Progenitor cell of endocrine pancreas (in vitro differentiated cells): ENCODE results near the gene CDH4. TPM values are rescaled to one million over a fixed set of nuclear protein-coding genes. Genes with fewer than 3 reads are reported as not detected.

Experiments
- DNase-seq: peaks from one replicate; pipeline ENCODE4 v3.0.0; 2021; ENCODE audit warnings: low spot score; ENCODE audit not compliant: unreplicated experiment
- H3K27ac Mint-ChIP-seq: 2 replicates; pipeline ENCODE4 v1.8.0; 2021; ENCODE audit warnings: mild to moderate bottlenecking, moderate library complexity, mixed read lengths
- H3K27me3 Mint-ChIP-seq: 2 replicates; pipeline ENCODE4 v1.8.0; 2021; ENCODE audit warnings: mixed read lengths
- H3K36me3 Mint-ChIP-seq: 2 replicates; pipeline ENCODE4 v1.8.0; 2022; ENCODE audit warnings: mixed read lengths; ENCODE audit not compliant: insufficient read depth
- H3K4me1 Mint-ChIP-seq: 2 replicates; pipeline ENCODE4 v1.8.0; 2021; ENCODE audit warnings: low read depth, mixed read lengths
- H3K4me3 Mint-ChIP-seq: 2 replicates; pipeline ENCODE4 v1.8.0; 2021; ENCODE audit warnings: low read depth, mild to moderate bottlenecking, moderate library complexity, mixed read lengths
- H3K9me3 Mint-ChIP-seq: 2 replicates; pipeline ENCODE4 v1.8.0; 2021; ENCODE audit warnings: low read depth, mixed read lengths
- total RNA-seq: library from RNA; stranded (reverse); gene quantifications from 2 replicates; pipeline ENCODE4 v1.2.1, GENCODE V29; 2021
- TF ChIP-seq, protein P1 (sequence below): fragments of 200-600 bp; sonication (generic); IDR thresholded peaks from one replicate; pipeline ENCODE4 v1.5.0; 2021; ENCODE audit warnings: antibody characterized with exemption, mild to moderate bottlenecking; ENCODE audit not compliant: unreplicated experiment

Gene CDH4
- total RNA-seq, 1 donor from 2014 or later, result 0.43 TPM

DNA sequence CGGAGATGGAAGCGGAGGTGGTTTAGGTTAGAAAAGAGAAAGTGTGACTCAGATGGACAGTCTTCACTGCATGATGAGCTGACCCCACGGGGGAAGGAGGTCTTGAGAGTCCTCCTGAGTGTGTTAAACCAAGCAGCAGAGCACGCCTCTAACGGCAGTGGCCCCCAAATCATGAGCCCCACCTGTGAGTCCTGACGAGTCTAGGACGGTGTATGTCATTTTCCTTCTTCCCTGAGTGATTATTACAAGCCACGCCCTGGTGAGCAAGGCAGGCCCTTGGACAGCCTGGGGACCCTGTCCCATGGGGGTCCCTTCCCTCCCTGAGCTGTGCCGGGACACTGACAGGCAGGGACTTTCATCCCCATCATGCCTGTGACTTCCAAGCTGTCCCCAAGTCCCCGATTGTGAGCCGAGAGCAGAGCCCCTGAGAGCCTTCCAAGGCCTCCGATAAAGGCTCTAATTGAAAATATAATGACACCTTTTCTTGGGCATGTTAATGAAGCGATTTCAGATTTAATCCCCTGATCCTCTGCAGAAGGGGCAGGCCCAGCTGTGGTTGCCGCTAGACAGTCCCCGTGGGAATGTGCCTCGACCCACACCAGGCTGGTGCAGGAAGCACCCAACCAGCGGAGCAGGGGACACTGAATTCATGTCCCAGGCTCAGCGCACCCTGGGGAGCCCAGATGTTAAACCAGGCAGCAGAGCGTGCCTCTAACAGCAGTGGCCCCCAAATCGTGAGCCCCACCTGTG is 493.5 kb downstream of the CDH4 start:
- Mint-ChIP-seq H3K27ac (no peak overlapping the region), H3K27me3 (peaks cover 5% of the 10 kb centered on the region), H3K36me3 (peaks cover 1% of the 10 kb centered on the region), H3K4me3 (no peak overlapping the region), H3K4me1 (peaks cover 1% of the 10 kb centered on the region), H3K9me3 (peaks cover 8% of the 10 kb centered on the region)
- TF ChIP-seq, protein P1, sequence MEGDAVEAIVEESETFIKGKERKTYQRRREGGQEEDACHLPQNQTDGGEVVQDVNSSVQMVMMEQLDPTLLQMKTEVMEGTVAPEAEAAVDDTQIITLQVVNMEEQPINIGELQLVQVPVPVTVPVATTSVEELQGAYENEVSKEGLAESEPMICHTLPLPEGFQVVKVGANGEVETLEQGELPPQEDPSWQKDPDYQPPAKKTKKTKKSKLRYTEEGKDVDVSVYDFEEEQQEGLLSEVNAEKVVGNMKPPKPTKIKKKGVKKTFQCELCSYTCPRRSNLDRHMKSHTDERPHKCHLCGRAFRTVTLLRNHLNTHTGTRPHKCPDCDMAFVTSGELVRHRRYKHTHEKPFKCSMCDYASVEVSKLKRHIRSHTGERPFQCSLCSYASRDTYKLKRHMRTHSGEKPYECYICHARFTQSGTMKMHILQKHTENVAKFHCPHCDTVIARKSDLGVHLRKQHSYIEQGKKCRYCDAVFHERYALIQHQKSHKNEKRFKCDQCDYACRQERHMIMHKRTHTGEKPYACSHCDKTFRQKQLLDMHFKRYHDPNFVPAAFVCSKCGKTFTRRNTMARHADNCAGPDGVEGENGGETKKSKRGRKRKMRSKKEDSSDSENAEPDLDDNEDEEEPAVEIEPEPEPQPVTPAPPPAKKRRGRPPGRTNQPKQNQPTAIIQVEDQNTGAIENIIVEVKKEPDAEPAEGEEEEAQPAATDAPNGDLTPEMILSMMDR, result no peak
- no peak for DNase-seq

DNA sequence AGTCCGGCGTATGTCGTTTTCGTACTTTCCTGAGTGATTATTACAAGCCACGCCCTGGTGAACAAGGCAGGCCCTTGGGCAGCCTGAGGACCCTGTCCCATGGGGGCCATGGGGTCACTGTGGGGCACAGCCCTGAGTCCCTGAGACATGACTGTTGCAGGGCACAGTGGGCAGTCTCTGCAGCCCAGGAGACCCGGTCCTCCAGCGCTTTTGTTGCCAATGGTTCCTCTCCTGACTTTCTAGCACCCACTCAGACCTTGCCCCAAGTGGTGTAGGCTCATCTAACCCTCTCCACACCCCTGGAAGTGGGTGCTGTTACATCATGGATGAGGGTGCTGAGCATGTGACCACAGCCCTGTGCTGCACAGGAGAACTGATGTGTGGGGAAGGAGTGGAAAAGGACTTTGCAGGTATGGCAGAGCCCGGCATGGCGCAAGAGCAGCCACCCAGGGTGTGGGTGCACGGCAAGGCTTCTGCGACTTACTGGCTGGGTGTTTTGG is 494.1 kb downstream of the CDH4 start:
- Mint-ChIP-seq H3K4me3 (no peak overlapping the region), H3K9me3 (peaks cover 10% of the 10 kb centered on the region), H3K4me1 (peaks cover 1% of the 10 kb centered on the region), H3K27me3 (peaks cover 5% of the 10 kb centered on the region), H3K36me3 (peaks cover 1% of the 10 kb centered on the region), H3K27ac (no peak overlapping the region)
- TF ChIP-seq, protein P1, result no peak
- no peak for DNase-seq

DNA sequence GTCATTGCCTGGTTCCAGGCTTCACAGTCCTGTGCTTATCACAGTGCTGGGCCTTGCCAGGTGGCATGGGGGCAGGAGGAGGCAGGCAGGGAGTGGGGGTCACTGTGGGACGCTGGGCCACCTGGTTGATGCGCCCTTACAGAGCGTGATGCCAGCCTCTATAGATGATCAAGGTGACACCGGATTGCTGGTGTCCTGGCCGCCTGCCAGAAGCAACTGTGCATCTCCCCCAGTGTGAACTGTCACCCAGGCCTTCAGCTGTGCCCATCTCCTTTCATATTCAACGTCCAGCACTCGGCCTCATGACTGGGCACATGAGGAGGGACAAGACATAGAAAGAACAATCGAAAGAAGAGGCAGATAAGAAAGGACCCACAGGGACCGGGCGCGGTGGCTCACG is 494.7 kb downstream of the CDH4 start:
- no peak overlapping the region for H3K27ac Mint-ChIP-seq
- H3K36me3 Mint-ChIP-seq, result peaks cover 1% of the 10 kb centered on the region
- no peak overlapping the region for H3K4me3 Mint-ChIP-seq

DNA sequence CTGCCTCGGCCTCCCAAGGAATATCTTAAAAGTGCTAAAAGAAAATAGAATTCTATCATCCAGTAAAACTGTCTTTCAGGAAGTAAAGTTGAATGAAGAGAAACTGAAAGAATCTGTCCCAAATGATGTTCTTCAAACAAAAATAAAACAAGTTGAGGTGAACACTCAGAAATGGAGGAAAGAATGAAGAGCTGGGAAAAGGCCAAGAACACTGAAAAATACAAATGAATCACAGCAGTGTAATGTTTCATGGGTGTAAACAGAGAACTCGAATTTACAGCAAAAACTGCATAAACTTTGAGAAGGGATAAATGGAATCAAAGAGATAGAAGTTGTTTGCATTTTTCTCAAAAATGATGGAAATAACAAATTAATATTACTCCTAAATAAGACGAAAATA is 496.3 kb downstream of the CDH4 start:
- Mint-ChIP-seq H3K27ac (peak overlapping the region; percentile 42), H3K9me3 (peaks cover 10% of the 10 kb centered on the region), H3K4me1 (peaks cover 1% of the 10 kb centered on the region), H3K36me3 (peaks cover 1% of the 10 kb centered on the region), H3K27me3 (peaks cover 5% of the 10 kb centered on the region), H3K4me3 (no peak overlapping the region)
- no peak for DNase-seq
- TF ChIP-seq, protein P1, result no peak

More for the DNA sequence above, 494.7 kb downstream of the CDH4 start:
- peaks cover 5% of the 10 kb centered on the region for H3K27me3 Mint-ChIP-seq
- peaks cover 1% of the 10 kb centered on the region for H3K4me1 Mint-ChIP-seq
- no peak for DNase-seq
- H3K9me3 Mint-ChIP-seq, result peaks cover 10% of the 10 kb centered on the region
- TF ChIP-seq, protein P1, result no peak

DNA sequence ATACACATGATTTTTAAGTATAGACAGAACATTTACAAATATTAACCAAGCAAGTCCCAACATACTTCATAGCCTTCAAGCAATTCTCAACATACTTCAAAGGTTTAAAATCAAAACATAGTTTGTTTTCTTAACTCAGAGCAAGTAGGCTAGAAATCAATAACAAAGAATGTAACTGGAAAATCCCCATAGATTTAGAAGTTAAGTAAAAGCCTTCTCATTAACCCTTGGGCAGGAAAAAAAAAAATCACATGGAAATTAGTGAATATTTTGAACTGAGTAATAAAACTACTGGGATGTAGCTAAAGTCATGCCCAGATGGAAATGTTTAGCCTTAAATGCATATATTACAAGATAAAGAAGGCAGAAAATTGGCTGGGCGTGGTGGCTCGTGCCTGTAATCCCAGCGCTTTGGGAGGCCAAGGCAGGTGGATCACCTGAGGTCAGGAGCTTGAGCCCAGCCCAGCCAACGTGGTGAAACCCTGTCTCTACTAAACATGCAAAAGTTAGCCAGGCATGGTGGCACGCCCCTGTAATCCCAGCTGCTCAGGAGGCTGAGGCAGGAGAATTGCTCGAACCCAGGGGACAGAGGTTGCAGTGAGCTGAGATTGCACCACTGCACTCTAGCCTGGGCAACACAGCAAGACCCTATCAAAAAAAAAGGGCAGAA is 497.5 kb downstream of the CDH4 start:
- Mint-ChIP-seq H3K36me3 (peaks cover 1% of the 10 kb centered on the region), H3K4me1 (peaks cover 1% of the 10 kb centered on the region), H3K9me3 (peaks cover 10% of the 10 kb centered on the region), H3K27me3 (peaks cover 5% of the 10 kb centered on the region), H3K4me3 (no peak overlapping the region), H3K27ac (no peak overlapping the region)
- no peak for DNase-seq
- TF ChIP-seq, protein P1, result no peak
